HepG2 (cell line): Measurements from ENCODE around the gene NLGN2. TPM values are rescaled to one million over a fixed set of nuclear protein-coding genes. Genes with fewer than 3 reads are reported as not detected.
A peak's percentile ranks its signal among the peaks of the same experiment; 100 is the strongest.

Source experiments
- ATAD3A ChIP-seq: sonication (generic); formaldehyde crosslinking; IDR thresholded peaks from 2 replicates; pipeline ENCODE4 v1.4.0; 2020; ENCODE audit warnings: missing genetic modification reagents
- DMAP1 ChIP-seq: IDR thresholded peaks from 2 replicates; pipeline ENCODE4 v1.6.1; 2016
- FOXA1 ChIP-seq, 2 experiments: fragments of 450-650 bp in 1 of 2; sonication (generic) in 1 of 2; formaldehyde crosslinking in 1 of 2; IDR thresholded peaks; 2 replicates each; pipeline versions ENCODE4 v1.4.0 to v1.6.1; 2016 to 2020; ENCODE audit warnings: missing genetic modification reagents in 1 of 2
- FOXA3 ChIP-seq: IDR thresholded peaks from 2 replicates; pipeline ENCODE4 v1.6.1; 2016; ENCODE audit warnings: missing genetic modification reagents, missing compliant biosample characterization
- FOXC1 ChIP-seq: sonication (generic); formaldehyde crosslinking; IDR thresholded peaks from 2 replicates; pipeline ENCODE4 v1.8.0; 2022; ENCODE audit warnings: mild to moderate bottlenecking, missing genetic modification reagents, borderline replicate concordance
- FOXK1 ChIP-seq: sonication (generic); formaldehyde crosslinking; IDR thresholded peaks from 2 replicates; pipeline ENCODE4 v1.4.0; 2020; ENCODE audit warnings: low read depth, missing genetic modification reagents, borderline replicate concordance
- ISL2 ChIP-seq: sonication (generic); formaldehyde crosslinking; IDR thresholded peaks from 2 replicates; pipeline ENCODE4 v1.5.0; 2020; ENCODE audit warnings: missing genetic modification reagents
- KLF11 ChIP-seq: IDR thresholded peaks from 2 replicates; pipeline ENCODE4 v1.6.1; 2016; ENCODE audit warnings: missing compliant biosample characterization
- MAFG ChIP-seq: sonication (generic); formaldehyde crosslinking; IDR thresholded peaks from 2 replicates; pipeline ENCODE4 v1.5.1; 2020; ENCODE audit warnings: mild to moderate bottlenecking, missing genetic modification reagents
- MTA1 ChIP-seq: sonication (generic); formaldehyde crosslinking; IDR thresholded peaks from 2 replicates; pipeline ENCODE4 v1.4.0; 2020; ENCODE audit warnings: missing genetic modification reagents, mild to moderate bottlenecking, borderline replicate concordance
- NCOA5 ChIP-seq: sonication (generic); formaldehyde crosslinking; IDR thresholded peaks from 2 replicates; pipeline ENCODE4 v1.4.0; 2020; ENCODE audit warnings: missing genetic modification reagents
- NPAS2 ChIP-seq: sonication (generic); formaldehyde crosslinking; IDR thresholded peaks from 2 replicates; pipeline ENCODE4 v1.8.0; 2022; ENCODE audit warnings: mild to moderate bottlenecking, missing genetic modification reagents, borderline replicate concordance
- PRDM4 ChIP-seq: sonication (generic); formaldehyde crosslinking; IDR thresholded peaks from 2 replicates; pipeline ENCODE4 v1.9.0; 2021; ENCODE audit warnings: missing genetic modification reagents, borderline replicate concordance
- RXRA ChIP-seq: sonication (generic); formaldehyde crosslinking; IDR thresholded peaks from 2 replicates; pipeline ENCODE4 v1.5.1; 2020; ENCODE audit warnings: missing genetic modification reagents
- SAP130 ChIP-seq: IDR thresholded peaks from 2 replicates; pipeline ENCODE4 v1.6.1; 2016; ENCODE audit warnings: low read depth
- TFAP4 ChIP-seq: sonication (generic); IDR thresholded peaks from 2 replicates; pipeline ENCODE4 v1.6.1; 2016; ENCODE audit warnings: low read depth, borderline replicate concordance
- TRAFD1 ChIP-seq: sonication (generic); formaldehyde crosslinking; IDR thresholded peaks from 2 replicates; pipeline ENCODE4 v1.5.1; 2020; ENCODE audit warnings: missing genetic modification reagents, mild to moderate bottlenecking, borderline replicate concordance
- XRCC5 ChIP-seq: fragments of 200-400 bp; formaldehyde crosslinking; optimal IDR thresholded peaks from 2 replicates; pipeline ENCODE3; 2017; ENCODE audit warnings: mild to moderate bottlenecking, low read length
- YEATS2 ChIP-seq: sonication (generic); formaldehyde crosslinking; IDR thresholded peaks from 2 replicates; pipeline ENCODE4 v1.4.0; 2020; ENCODE audit warnings: missing genetic modification reagents, borderline replicate concordance
- ZBTB21 ChIP-seq: sonication (generic); formaldehyde crosslinking; IDR thresholded peaks from 2 replicates; pipeline ENCODE4 v1.4.0; 2020; ENCODE audit warnings: missing genetic modification reagents
- ZBTB42 ChIP-seq: sonication (generic); formaldehyde crosslinking; IDR thresholded peaks from 2 replicates; pipeline ENCODE4 v1.5.0; 2020; ENCODE audit warnings: mild to moderate bottlenecking, missing genetic modification reagents
- ZEB1 ChIP-seq: IDR thresholded peaks from 2 replicates; pipeline ENCODE4 v1.6.1; 2012; ENCODE audit warnings: mild to moderate bottlenecking, low read depth, inconsistent platforms; ENCODE audit not compliant: insufficient replicate concordance
- ZNF496 ChIP-seq: sonication (generic); formaldehyde crosslinking; IDR thresholded peaks from 2 replicates; pipeline ENCODE4 v1.8.1; 2023; ENCODE audit warnings: mild to moderate bottlenecking, moderate library complexity, missing genetic modification reagents; ENCODE audit not compliant: insufficient replicate concordance
- ZNF678 ChIP-seq: sonication (generic); formaldehyde crosslinking; IDR thresholded peaks from 2 replicates; pipeline ENCODE4 v1.4.0; 2020; ENCODE audit warnings: mild to moderate bottlenecking, missing genetic modification reagents
- ZNF883 ChIP-seq: sonication (generic); formaldehyde crosslinking; IDR thresholded peaks from 2 replicates; pipeline ENCODE4 v1.5.1; 2020; ENCODE audit warnings: mild to moderate bottlenecking, missing genetic modification reagents; ENCODE audit errors: not compliant biosample characterization
- polyA plus RNA-seq, 8 experiments: library from polyadenylated mRNA; depleted of rRNA in 3 of 8; stranded (reverse) in 7 of 8; unstranded in 1 of 8; fragments of >200 nt; fragmentation: Illumina TruSeq in 4 of 8; extraction: Trizol in 4 of 8; gene quantifications; 2 replicates each; pipeline versions ENCODE4 v1.2.1 to v1.2.3, GENCODE V29; 2011 to 2016; ENCODE audit warnings: low read depth in 4 of 8, missing spikeins in 1 of 8, mixed read lengths in 1 of 8; ENCODE audit not compliant: insufficient read depth in 1 of 8
- total RNA-seq, 5 experiments: library from RNA; depleted of rRNA; stranded (reverse); fragments of >200 nt; fragmentation: Illumina TruSeq; extraction: Trizol; gene quantifications; 2 replicates each; pipeline ENCODE4 v1.2.3, GENCODE V29; 2016; ENCODE audit warnings: low read depth in 1 of 5
- TF ChIP-seq, protein P1 (sequence below): IDR thresholded peaks from 2 replicates; pipeline ENCODE4 v1.6.1; 2016; ENCODE audit warnings: mild to moderate bottlenecking, missing biosample characterization, missing genetic modification reagents

Gene NLGN2
- total and polyA plus RNA-seq, 2 of the 13 experiments (the other 11 are each of a cell fraction or from before 2014, with no cell fraction given) = 1.9 to 11.0 TPM

GRCh38 chr17:7394452-7395191, 13.0 kb upstream of the NLGN2 start, which contains the start of gene PLSCR3 (continued):
- TF ChIP-seq PRDM4 (no peak), XRCC5 (peak; percentile 21), FOXA1 (IDR thresholded peaks at IDR 0.05) (no peak), FOXA1 (CRISPR knock-in tag; IDR thresholded peaks at IDR 0.05) (no peak), ZBTB42 (CRISPR knock-in tag) (no peak), FOXC1 (CRISPR knock-in tag) (no peak; the same call in 1 of the 2 replicates), RXRA (CRISPR knock-in tag) (peak; percentile 73), YEATS2 (CRISPR knock-in tag) (peak; percentile 46; the same call in 1 of the 2 replicates), ZNF883 (peak; percentile 77), SAP130 (peak; percentile 75), TFAP4 (no peak), ATAD3A (no peak), ZEB1 (no peak), NCOA5 (CRISPR knock-in tag) (no peak), FOXK1 (no peak), NPAS2 (CRISPR knock-in tag) (no peak), ISL2 (CRISPR knock-in tag) (peak; percentile 27; the same call in 1 of the 2 replicates), ZNF496 (no peak), MAFG (CRISPR knock-in tag) (0 out of 2 replicates have a peak, but pooled peaks have one; percentile 52), TRAFD1 (CRISPR knock-in tag) (no peak), ZBTB21 (CRISPR knock-in tag) (no peak), MTA1 (CRISPR knock-in tag) (no peak), FOXA3 (no peak), KLF11 (CRISPR knock-in tag) (no peak), ZNF678 (CRISPR knock-in tag) (no peak), DMAP1 (CRISPR knock-in tag) (peak; percentile 64; the same call in 1 of the 2 replicates)
- TF ChIP-seq, protein P1, sequence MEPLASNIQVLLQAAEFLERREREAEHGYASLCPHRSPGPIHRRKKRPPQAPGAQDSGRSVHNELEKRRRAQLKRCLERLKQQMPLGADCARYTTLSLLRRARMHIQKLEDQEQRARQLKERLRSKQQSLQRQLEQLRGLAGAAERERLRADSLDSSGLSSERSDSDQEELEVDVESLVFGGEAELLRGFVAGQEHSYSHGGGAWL (CRISPR knock-in tag) = no peak
